Measurements from ENCODE around the gene CCN6. TPM values are rescaled to one million over a fixed set of nuclear protein-coding genes. Genes with fewer than 3 reads are reported as not detected.
"Not testable (repeated sequence)": the region's sequence is repeated elsewhere in the genome, so short reads cannot be mapped to it uniquely, and the experiment has no call there.

Gene CCN6
- total RNA-seq, 2 donors from 2014 or later, result 0.62 TPM; not detected in 1

DNA sequence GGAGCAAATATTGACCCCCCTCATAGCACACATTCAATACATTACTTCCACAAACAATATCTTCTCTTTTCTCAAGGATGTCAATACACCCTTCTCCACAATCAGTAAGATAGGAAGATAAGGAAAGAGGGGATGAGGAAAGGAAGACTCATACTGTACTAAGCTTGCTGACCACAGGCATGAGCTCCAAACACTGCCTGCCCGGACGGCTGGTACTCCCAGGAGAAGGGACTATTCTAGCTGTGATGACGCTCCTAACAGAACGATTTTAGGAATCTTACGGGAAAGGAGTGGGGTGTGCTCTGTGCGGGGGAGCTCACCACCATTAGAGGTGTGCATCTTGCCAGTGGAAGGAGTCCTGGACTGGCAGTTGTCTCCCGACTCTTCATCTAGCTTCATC is 3.9 kb upstream of the CCN6 start:
- DNase-seq (ENCODE audit: low spot score), result no peak
- H3K4me3 ChIP-seq, result no peak overlapping the region
- intact Hi-C loops (cut with DNase I), result loop anchor here (10.0 kb wide), 1 partner anchor 795 kb away; a partner anchor contains a TSS
- WGBS, result 95% methylated on average over 7 of the region's 7 CpGs
- H3K27me3 ChIP-seq (replicated peaks; ENCODE audit: insufficient read depth), result no peaks in the 10 kb centered on the region
- H3K4me1 ChIP-seq (replicated peaks), result no peaks in the 10 kb centered on the region
- no peaks in the 10 kb centered on the region for H3K9me3 ChIP-seq
- H3K36me3 ChIP-seq, result no peaks in the 10 kb centered on the region
- TF ChIP-seq POLR2A (IDR thresholded peaks at IDR 0.05) (no peak), CTCF (IDR thresholded peaks at IDR 0.05) (no peak), POLR2AphosphoS5 (IDR thresholded peaks at IDR 0.05) (no peak)
- H3K27ac ChIP-seq, result no peak overlapping the region

- intact Hi-C loops (cut with DNase I), result no loop called here
- Histone ChIP-seq H3K27ac (no peak overlapping the region), H3K36me3 (no peaks in the 10 kb centered on the region), H3K9me3 (no peaks in the 10 kb centered on the region), H3K4me1 (replicated peaks) (no peaks in the 10 kb centered on the region), H3K4me3 (no peak overlapping the region), H3K27me3 (replicated peaks; ENCODE audit: insufficient read depth) (no peaks in the 10 kb centered on the region)
- TF ChIP-seq POLR2AphosphoS5 (IDR thresholded peaks at IDR 0.05) (no peak), CTCF (IDR thresholded peaks at IDR 0.05) (no peak), POLR2A (IDR thresholded peaks at IDR 0.05) (no peak)
- 93% methylated on average over 5 of the region's 5 CpGs for WGBS
- DNase-seq (ENCODE audit: low spot score), result no peak
Observed at GRCh38 chr6:112050429-112050828, 3.5 kb upstream of the CCN6 start.

DNA sequence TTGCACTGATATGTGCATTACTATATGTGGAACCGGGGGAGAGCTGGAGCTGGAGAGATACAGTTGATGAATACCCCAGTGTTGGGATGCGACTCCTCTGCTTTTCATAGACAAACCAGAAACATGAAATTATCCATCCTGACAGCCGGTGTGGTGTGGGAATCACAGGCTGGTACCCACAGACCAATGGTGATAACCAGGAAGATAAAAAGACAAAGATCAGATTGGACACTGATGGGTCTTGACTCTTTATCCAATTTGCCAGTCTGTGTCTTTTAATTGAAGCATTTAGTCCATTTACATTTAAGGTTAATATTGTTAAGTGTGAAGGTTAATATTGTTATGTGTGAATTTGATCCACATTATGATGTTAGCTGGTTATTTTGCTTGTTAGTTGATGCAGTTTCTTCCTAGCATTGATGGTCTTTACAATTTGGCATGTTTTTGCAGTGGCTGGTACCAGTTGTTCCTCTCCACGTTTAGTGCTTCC is 2.6 kb upstream of the CCN6 start:
- DNase-seq (ENCODE audit: low spot score); intact Hi-C loops (cut with DNase I); H3K36me3 ChIP-seq; H3K27me3 ChIP-seq (replicated peaks; ENCODE audit: insufficient read depth); H3K4me1 ChIP-seq (replicated peaks); H3K4me3 ChIP-seq; H3K9me3 ChIP-seq; H3K27ac ChIP-seq: not testable (repeated sequence)
- WGBS, result 82% methylated on average over 4 of the region's 4 CpGs

- WGBS, result 38% methylated on average over 10 of the region's 10 CpGs
- intact Hi-C loops (cut with DNase I), result no loop called here
- Histone ChIP-seq H3K36me3 (no peaks in the 10 kb centered on the region), H3K27ac (no peak overlapping the region), H3K4me3 (no peak overlapping the region), H3K27me3 (replicated peaks; ENCODE audit: insufficient read depth) (no peaks in the 10 kb centered on the region), H3K4me1 (replicated peaks) (no peaks in the 10 kb centered on the region), H3K9me3 (no peaks in the 10 kb centered on the region)
- no peak for DNase-seq (ENCODE audit: low spot score)
- no peak for TF ChIP-seq CTCF (IDR thresholded peaks at IDR 0.05)
Observed at GRCh38 chr6:112054555-112055190, 769 bp downstream of the CCN6 start.

- 76% methylated on average over 4 of the region's 4 CpGs for WGBS
- H3K36me3 ChIP-seq, result no peaks in the 10 kb centered on the region
- intact Hi-C loops (cut with DNase I), result no loop called here
- H3K4me1 ChIP-seq (replicated peaks), result no peaks in the 10 kb centered on the region
- no peak for DNase-seq (ENCODE audit: low spot score)
- TF ChIP-seq POLR2AphosphoS5 (IDR thresholded peaks at IDR 0.05), result no peak
- no peaks in the 10 kb centered on the region for H3K9me3 ChIP-seq
- H3K27ac ChIP-seq, result no peak overlapping the region
- H3K4me3 ChIP-seq, result no peak overlapping the region
- no peaks in the 10 kb centered on the region for H3K27me3 ChIP-seq (replicated peaks; ENCODE audit: insufficient read depth)
Observed at GRCh38 chr6:112058243-112059032, 4.5 kb downstream of the CCN6 start.

GRCh38 chr6:112061605-112062004 is 7.7 kb downstream of the CCN6 start:
- DNase-seq (ENCODE audit: low spot score), result no peak
- 95% methylated on average over 4 of the region's 4 CpGs for WGBS
- Histone ChIP-seq H3K9me3 (no peaks in the 10 kb centered on the region), H3K4me3 (no peak overlapping the region), H3K27me3 (replicated peaks; ENCODE audit: insufficient read depth) (no peaks in the 10 kb centered on the region), H3K4me1 (replicated peaks) (no peaks in the 10 kb centered on the region), H3K36me3 (no peaks in the 10 kb centered on the region), H3K27ac (no peak overlapping the region)
- intact Hi-C loops (cut with DNase I), result no loop called here
- no peak for TF ChIP-seq POLR2AphosphoS5 (IDR thresholded peaks at IDR 0.05)
- TF ChIP-seq CTCF (IDR thresholded peaks at IDR 0.05), result no peak
- TF ChIP-seq POLR2A (IDR thresholded peaks at IDR 0.05), result no peak
